Right cardiac atrium (tissue), 5 donors: ENCODE results near the gene DHRS4. TPM values are rescaled to one million over a fixed set of nuclear protein-coding genes. Genes with fewer than 3 reads are reported as not detected.

Source experiments
- ATAC-seq, 2 donors: fragments of 200-7000 bp; cut with Tn5 transposase; one replicate each; pipeline versions ENCODE4 v1.8.0 to v1.9.1; 2020; ENCODE audit warnings: moderate library complexity in 2 of 2, mild to moderate bottlenecking in 1 of 2
- DNase-seq, 3 donors: peaks; one replicate each; pipeline ENCODE4 v3.0.0-alpha.2; 2020
- H3K27ac ChIP-seq: one replicate; pipeline ENCODE4 v1.5.1; 2013; ENCODE audit warnings: mild to moderate bottlenecking, low read length, control low read depth, moderate library complexity
- H3K27me3 ChIP-seq: one replicate; pipeline ENCODE4 v1.6.1; 2013; ENCODE audit not compliant: control insufficient read depth, insufficient read depth
- H3K4me1 ChIP-seq: one replicate; pipeline ENCODE4 v1.6.1; 2013; ENCODE audit warnings: low read length; ENCODE audit not compliant: control insufficient read depth, insufficient read depth
- H3K4me3 ChIP-seq: one replicate; pipeline ENCODE4 v1.5.1; 2013; ENCODE audit warnings: low read length, control low read depth
- H3K9me3 ChIP-seq: one replicate; pipeline ENCODE4 v1.6.1; 2013; ENCODE audit warnings: low read length; ENCODE audit not compliant: control insufficient read depth
- WGBS: extraction: QIAGEN DNeasy Blood & Tissue Kit; methylation state at CpG from one replicate; pipeline ENCODE4 v1.1.7; 2013; 5-methylcytosine and 5-hydroxymethylcytosine counted together
- intact Hi-C, 4 donors: fragments of 100-400 bp; cut with DNase I; formaldehyde crosslinking; loops; one replicate each; pipeline versions ENCODE4 v1.11.0 to v1.14.0; 2022 to 2023
- long read RNA-seq, 4 donors: library from polyadenylated mRNA; unstranded; transcript quantifications; one replicate each; pipeline ENCODE4 v2.0.0, GENCODE V29; 2020 to 2021
- polyA plus RNA-seq: library from polyadenylated mRNA; stranded (reverse); fragments of 200-250 nt; gene quantifications from one replicate; pipeline ENCODE4 v1.2.3, GENCODE V29; 2013
- total RNA-seq, 4 donors: library from RNA; stranded (reverse); fragmentation: NEBNext Ultra II Directional; extraction: Animal tissue kit (Norgen Biotek cat#: 25700); gene quantifications; one replicate each; pipeline ENCODE4 v1.2.1, GENCODE V29; 2021
- donor health status: healthy with polysubstance abuse.
- donor health status: DM: no; HTN: yes; CAD: no.
- donor health status: DM: no; HTN: no; CAD: no.
- donor health status: DM: no; HTN: yes; CAD: no; lungs with severe emphysema.
- donor health status: DM: yes; HTN: yes; CAD: no.

DHRS4 gene
- total RNA-seq (10 to 100 TPM; 19.9 to 27.9 (median 26.0) TPM), polyA plus RNA-seq (52.7 TPM)
- long read RNA-seq, donor 1, transcript DHRS4-203 (5 exons, 727 nt): minor isoform, 7 of 44 reads
- long read RNA-seq, donor 1, transcript DHRS4-201 (8 exons, 1,443 nt): major isoform, 31 of 44 reads
- long read RNA-seq, donor 1, partial matches to known transcripts: 2 of 44 reads
- long read RNA-seq, donor 1, other reads (novel, unspliced or antisense): 3 of 44 reads
- long read RNA-seq, donor 2, transcript DHRS4-203 (5 exons, 727 nt): minor isoform, 10 of 30 reads
- long read RNA-seq, donor 2, transcript DHRS4-201 (8 exons, 1,443 nt): major isoform, 14 of 30 reads
- long read RNA-seq, donor 2, partial matches to known transcripts: 2 of 30 reads
- long read RNA-seq, donor 2, other reads (novel, unspliced or antisense): 2 of 30 reads
- long read RNA-seq, donor 3, transcript DHRS4-201 (8 exons, 1,443 nt): major isoform, 58 of 76 reads
- long read RNA-seq, donor 3, transcript DHRS4-203 (5 exons, 727 nt): minor isoform, 7 of 76 reads
- long read RNA-seq, donor 3, partial matches to known transcripts: 3 of 76 reads
- long read RNA-seq, donor 3, other reads (novel, unspliced or antisense): 6 of 76 reads
- long read RNA-seq, donor 4, transcript DHRS4-201 (8 exons, 1,443 nt): major isoform, 10 of 18 reads
- long read RNA-seq, donor 4, transcript DHRS4-203 (5 exons, 727 nt): minor isoform, 5 of 18 reads
- long read RNA-seq, donor 4, partial matches to known transcripts: 0 of 18 reads
- long read RNA-seq, donor 4, other reads (novel, unspliced or antisense): 2 of 18 reads

GRCh38 chr14:23953464-23954278, at the start of gene DHRS4:
DHRS4 (plus strand) TSS chr14:23953770; CDS start chr14:23953789, 19 bp downstream.
- WGBS: under 1% methylated on average over 44 of the region's 44 CpGs
- no peaks in the 10 kb centered on the region for H3K27me3 ChIP-seq
- peak within 1 kb of the TSS; percentile 82 for H3K4me3 ChIP-seq
- peak within 1 kb of the TSS; percentile 92 for H3K27ac ChIP-seq
- DNase-seq (peak; percentile 88 to 93 (median 93)), ATAC-seq (peak; percentile 98 to 99)
- intact Hi-C loops: no loop called here
- H3K9me3 ChIP-seq: no peaks in the 10 kb centered on the region
- H3K4me1 ChIP-seq: peaks cover 2% of the 10 kb centered on the region

- no peaks in the 10 kb centered on the region for H3K9me3 ChIP-seq
- intact Hi-C loops: no loop called here
- H3K27me3 ChIP-seq: no peaks in the 10 kb centered on the region
- WGBS: 64% methylated on average over 7 of the region's 7 CpGs
- H3K4me3 ChIP-seq: no peak overlapping the region
- no peak overlapping the region for H3K27ac ChIP-seq
- ATAC-seq: peak in 1 of 2 donors; percentile 48
- no peak for DNase-seq
- H3K4me1 ChIP-seq: no peaks in the 10 kb centered on the region
Observed at GRCh38 chr14:23910101-23910875, 43.3 kb upstream of the DHRS4 start.

DNA sequence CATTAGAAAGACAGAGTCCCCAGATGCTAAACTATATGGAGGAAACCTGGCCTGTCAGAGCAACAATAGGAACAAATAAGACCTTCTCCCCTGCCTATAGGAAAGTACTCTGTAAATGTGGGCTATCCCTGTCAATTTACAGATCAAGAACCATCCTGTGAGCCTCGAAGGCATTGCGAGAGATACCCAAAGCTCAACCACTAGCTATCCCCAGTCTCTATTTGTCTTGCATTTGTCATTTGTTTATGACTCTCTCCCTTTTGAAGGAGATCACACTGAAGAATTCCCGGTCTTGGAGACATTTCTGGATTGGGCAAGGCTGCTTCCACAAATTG, 42.7 kb upstream of the DHRS4 start:
- Histone ChIP-seq H3K27ac (no peak overlapping the region), H3K4me3 (no peak overlapping the region), H3K4me1 (no peaks in the 10 kb centered on the region), H3K27me3 (no peaks in the 10 kb centered on the region), H3K9me3 (no peaks in the 10 kb centered on the region)
- no peak for ATAC-seq
- intact Hi-C loops: no loop called here
- 91% methylated on average over 3 of the region's 3 CpGs for WGBS
- DNase-seq: no peak

GRCh38 chr14:23915559-23915958, 38.0 kb upstream of the DHRS4 start:
- Histone ChIP-seq H3K4me1 (no peaks in the 10 kb centered on the region), H3K9me3 (no peaks in the 10 kb centered on the region), H3K4me3 (no peak overlapping the region), H3K27ac (no peak overlapping the region), H3K27me3 (no peaks in the 10 kb centered on the region)
- no peak for DNase-seq
- intact Hi-C loops: no loop called here
- ATAC-seq: no peak
- WGBS: 82% methylated on average over 4 of the region's 4 CpGs

- H3K27ac ChIP-seq: peak overlapping the region; percentile 34
- 20% methylated on average over 3 of the region's 3 CpGs for WGBS
- DNase-seq (no peak), ATAC-seq (peak; percentile 92 to 95)
- no peaks in the 10 kb centered on the region for H3K9me3 ChIP-seq
- no peaks in the 10 kb centered on the region for H3K4me1 ChIP-seq
- intact Hi-C loops: no loop called here
- no peak overlapping the region for H3K4me3 ChIP-seq
- no peaks in the 10 kb centered on the region for H3K27me3 ChIP-seq
Observed at GRCh38 chr14:23916004-23916403, 37.6 kb upstream of the DHRS4 start.

DNA sequence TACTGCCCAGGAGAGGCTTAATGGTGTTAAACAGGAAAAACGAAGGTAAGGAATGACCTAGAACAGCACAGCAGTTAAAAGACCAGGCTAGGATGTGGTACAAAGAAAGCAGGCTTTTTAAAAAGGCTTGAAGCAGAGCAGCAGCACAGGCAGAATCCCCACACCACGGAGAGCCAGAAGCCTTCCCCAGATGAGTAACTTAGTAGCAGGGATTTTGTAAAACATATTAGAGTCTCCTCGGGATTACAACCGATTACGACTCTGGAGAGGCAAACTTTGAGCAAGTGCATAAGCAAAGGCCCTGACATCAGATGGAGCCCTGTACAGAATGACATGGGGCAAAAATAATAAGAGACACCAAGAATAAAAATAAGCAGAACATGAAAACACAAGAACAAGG, 37.1 kb upstream of the DHRS4 start:
- H3K9me3 ChIP-seq: no peaks in the 10 kb centered on the region
- DNase-seq (no peak), ATAC-seq (peak; percentile 63 to 73)
- H3K4me1 ChIP-seq: no peaks in the 10 kb centered on the region
- intact Hi-C loops: no loop called here
- no peak overlapping the region for H3K4me3 ChIP-seq
- 49% methylated on average over 5 of the region's 5 CpGs for WGBS
- peak overlapping the region; percentile 34 for H3K27ac ChIP-seq
- H3K27me3 ChIP-seq: no peaks in the 10 kb centered on the region

DNA sequence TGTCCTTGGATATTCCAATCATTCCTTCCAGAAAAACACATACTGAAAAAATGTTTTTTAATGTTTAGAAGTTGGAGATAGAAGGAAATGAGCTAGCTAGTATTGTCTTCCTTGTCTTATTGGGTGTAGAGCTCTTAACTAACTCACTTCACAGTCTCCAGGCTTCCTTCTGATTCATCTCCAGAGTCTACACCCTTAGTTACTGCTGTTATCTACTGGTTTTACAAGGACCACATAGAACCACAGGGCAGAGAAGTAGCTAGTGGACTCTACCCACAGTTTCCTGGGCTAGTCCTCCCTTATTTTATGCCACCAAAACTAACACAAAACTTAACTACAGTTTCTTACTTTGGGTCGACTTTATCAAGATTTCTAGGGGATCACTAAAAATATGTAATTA, 31.0 kb upstream of the DHRS4 start:
- intact Hi-C loops: loop anchor here in 1 of 4 donors (10.0 kb wide), 1 partner anchor 288 kb away; the partner anchor contains the start of gene DHRS2
- DNase-seq (no peak), ATAC-seq (no peak)
- no peak overlapping the region for H3K27ac ChIP-seq
- 86% methylated on average over 1 of the region's 1 CpG for WGBS
- no peaks in the 10 kb centered on the region for H3K4me1 ChIP-seq
- H3K9me3 ChIP-seq: no peaks in the 10 kb centered on the region
- H3K4me3 ChIP-seq: no peak overlapping the region
- no peaks in the 10 kb centered on the region for H3K27me3 ChIP-seq

GRCh38 chr14:23925523-23926075, 28.0 kb upstream of the DHRS4 start:
- Histone ChIP-seq H3K4me1 (no peaks in the 10 kb centered on the region), H3K27ac (no peak overlapping the region), H3K9me3 (no peaks in the 10 kb centered on the region), H3K27me3 (no peaks in the 10 kb centered on the region), H3K4me3 (no peak overlapping the region)
- no peak for DNase-seq
- 95% methylated on average over 7 of the region's 7 CpGs for WGBS
- intact Hi-C loops: loop anchor here in 2 of 4 donors (5.0 to 10.0 kb wide), 2 partner anchors 291 to 293 kb away; partner anchors contain the start of gene DHRS2 (in 1 of the 2)
- no peak for ATAC-seq

DNA sequence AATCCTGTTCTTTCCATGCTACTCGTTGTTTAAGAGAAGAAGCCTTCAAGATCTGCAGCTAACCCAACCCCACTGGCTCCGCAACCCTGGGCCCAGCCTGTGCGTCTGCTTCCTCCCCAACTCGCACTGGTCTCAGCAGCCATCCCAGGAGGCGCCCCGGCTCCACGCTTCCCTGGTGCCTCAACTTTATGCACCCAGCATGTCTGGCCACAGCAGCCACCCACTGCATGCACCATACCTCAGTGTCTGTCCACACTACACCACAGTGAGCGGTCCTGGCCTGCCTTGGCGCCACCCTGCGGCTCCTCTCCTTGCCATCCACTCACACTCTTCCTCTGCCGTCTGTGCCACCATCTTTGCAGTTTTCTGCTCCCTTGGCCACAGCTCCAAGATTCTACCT, 27.0 kb upstream of the DHRS4 start:
- Histone ChIP-seq H3K4me1 (no peaks in the 10 kb centered on the region), H3K4me3 (no peak overlapping the region), H3K27me3 (no peaks in the 10 kb centered on the region), H3K27ac (no peak overlapping the region), H3K9me3 (no peaks in the 10 kb centered on the region)
- intact Hi-C loops: loop anchor here in 2 of 4 donors (5.0 to 10.0 kb wide), 2 partner anchors 292 to 294 kb away; partner anchors contain the start of gene DHRS2 (in 1 of the 2)
- DNase-seq: peak in 1 of 3 donors; percentile 26
- WGBS: 92% methylated on average over 11 of the region's 11 CpGs
- no peak for ATAC-seq

DNA sequence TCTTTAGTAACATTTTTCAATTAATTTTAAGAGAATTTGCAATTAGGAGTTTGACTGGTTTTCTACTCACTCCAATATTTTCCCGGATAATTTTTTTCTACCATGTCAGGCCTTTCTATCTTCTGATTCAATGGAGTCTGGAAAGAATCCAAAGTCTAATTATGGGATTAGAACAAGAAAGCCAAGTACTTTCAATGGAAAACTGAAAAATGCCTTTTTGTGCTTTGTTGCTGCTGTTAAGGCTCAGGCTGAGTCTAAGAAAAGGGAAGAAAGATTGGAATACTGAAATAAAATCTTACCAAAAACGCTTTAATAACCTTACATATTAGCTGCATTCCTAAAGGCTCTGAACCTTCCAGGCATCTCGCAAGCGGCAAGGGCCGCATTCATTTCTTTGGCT, 24.4 kb upstream of the DHRS4 start:
- 57% methylated on average over 5 of the region's 5 CpGs for WGBS
- no peaks in the 10 kb centered on the region for H3K4me1 ChIP-seq
- no peaks in the 10 kb centered on the region for H3K27me3 ChIP-seq
- ATAC-seq: no peak
- H3K27ac ChIP-seq: no peak overlapping the region
- no peak for DNase-seq
- intact Hi-C loops: loop anchor here (2.0 to 10.0 kb wide), 3 partner anchors 294 to 297 kb away; partner anchors contain the start of gene DHRS2 (in 1 of the 4)
- no peaks in the 10 kb centered on the region for H3K9me3 ChIP-seq
- H3K4me3 ChIP-seq: no peak overlapping the region
